Ureter (tissue), 1 donor: Measurements from ENCODE around the gene LMBR1L. TPM values are rescaled to one million over a fixed set of nuclear protein-coding genes. Genes with fewer than 3 reads are reported as not detected.
"Not testable (repeated sequence)": the region's sequence is repeated elsewhere in the genome, so short reads cannot be mapped to it uniquely, and the experiment has no call there.

Experiments
- DNase-seq: peaks from one replicate; pipeline ENCODE4 v3.0.0-alpha.2; 2020; ENCODE audit warnings: low spot score
- total RNA-seq: library from RNA; stranded (reverse); gene quantifications from one replicate; pipeline ENCODE4 v1.2.4, GENCODE V29; 2023
- donor health status: DM: yes; HTN: yes; CAD: no.

The LMBR1L gene
- total RNA-seq, 1 donor from 2014 or later, result 85.7 TPM

GRCh38 chr12:49086116-49086515 lies 24.5 kb downstream of the LMBR1L start:
- no peak for DNase-seq

DNA sequence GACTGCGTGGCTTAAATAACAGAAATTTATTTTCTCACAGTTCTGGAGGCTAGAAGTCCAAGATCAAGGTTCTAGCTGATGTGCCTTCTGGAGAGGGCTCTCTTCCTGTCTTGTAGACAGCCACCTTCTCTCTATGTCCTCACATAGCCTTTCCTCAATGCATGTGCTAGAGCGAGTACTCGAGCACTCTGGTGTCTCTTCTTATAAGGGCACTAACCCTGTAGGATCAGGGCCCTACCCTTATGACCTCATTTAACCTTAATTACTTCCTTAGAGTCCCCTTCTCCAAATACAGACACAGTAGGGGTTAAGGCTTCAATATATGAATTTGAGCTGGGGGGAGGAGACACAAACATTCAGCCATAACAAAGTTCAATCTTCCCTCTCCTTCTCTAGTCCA lies 26.2 kb downstream of the LMBR1L start:
- DNase-seq, result no peak

DNA sequence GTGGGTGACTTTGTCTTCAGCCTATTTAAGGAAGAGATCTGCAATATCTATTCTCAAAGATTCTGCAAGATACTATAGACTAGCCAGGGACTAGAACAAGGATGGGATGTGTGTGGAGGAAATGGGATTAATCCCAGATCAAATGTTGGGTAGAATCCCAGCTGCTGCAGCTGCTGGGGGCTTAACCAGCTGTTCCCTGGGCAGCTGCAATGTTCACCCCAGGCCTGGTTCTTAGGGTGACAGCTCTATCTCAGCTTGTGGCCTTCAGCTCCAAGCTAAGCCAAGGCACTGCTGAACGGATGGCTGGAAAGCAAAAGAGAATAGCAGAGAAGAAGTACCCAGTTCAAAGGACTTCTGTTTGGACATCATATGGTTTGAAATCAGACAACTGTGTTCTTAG lies 30.9 kb downstream of the LMBR1L start:
- DNase-seq, result no peak

- DNase-seq, result no peak
Measured at GRCh38 chr12:49070971-49071370, 39.7 kb downstream of the LMBR1L start.

- DNase-seq, result peak; percentile 98
Measured at GRCh38 chr12:49069507-49070346, 40.9 kb downstream of the LMBR1L start, which contains the start of gene RHEBL1. Gene RHEBL1 (minus strand): TSS chr12:49069979. CDS start chr12:49069785, 194 bp downstream.

GRCh38 chr12:49068879-49069506 lies 41.7 kb downstream of the LMBR1L start:
- DNase-seq, result no peak

DNA sequence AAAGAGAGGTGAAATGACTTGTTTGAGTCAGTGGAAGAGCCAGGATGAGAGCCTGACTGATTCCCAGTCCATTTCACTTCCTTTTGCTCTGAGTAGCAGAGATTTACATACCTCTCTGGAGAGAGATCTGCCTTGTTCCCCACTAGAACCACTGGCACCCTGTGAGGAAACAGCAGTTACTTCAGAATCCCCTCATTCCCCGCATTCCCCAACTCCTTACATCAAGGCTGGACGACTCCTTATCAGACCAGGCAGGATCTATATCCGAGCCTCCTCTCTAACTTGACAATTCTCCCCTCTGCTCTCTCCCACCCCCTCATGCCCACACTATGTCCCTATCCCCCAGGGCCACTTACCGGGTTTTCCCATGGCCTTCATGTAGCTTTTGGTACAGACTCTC lies 44.5 kb downstream of the LMBR1L start:
- DNase-seq, result no peak

GRCh38 chr12:49064767-49065152 lies 45.9 kb downstream of the LMBR1L start:
- no peak for DNase-seq

DNA sequence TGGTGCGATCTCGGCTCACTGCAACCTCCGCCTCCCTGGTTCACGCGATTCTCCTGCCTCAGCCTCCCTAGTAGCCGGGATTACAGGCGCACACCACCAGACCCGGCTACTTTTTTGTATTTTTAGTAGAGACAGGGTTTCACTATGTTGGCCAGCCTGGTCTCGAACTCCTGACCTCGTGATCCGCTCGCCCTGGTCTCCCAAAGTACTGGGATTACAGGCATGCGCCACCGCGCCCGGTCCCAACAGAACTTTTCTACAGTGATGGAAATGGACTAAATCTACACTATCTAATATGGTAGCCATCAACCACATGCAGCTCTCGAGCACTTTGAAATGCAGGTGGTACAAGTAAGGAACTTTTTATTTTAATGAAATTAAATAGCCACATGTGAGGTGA lies 48.7 kb downstream of the LMBR1L start:
- DNase-seq, result not testable (repeated sequence)

GRCh38 chr12:49061157-49061650 lies 49.4 kb downstream of the LMBR1L start:
- no peak for DNase-seq

- peak; percentile 92 for DNase-seq
Measured at GRCh38 chr12:49060237-49061156, 50.1 kb downstream of the LMBR1L start, which contains the start of gene KMT2D. Gene KMT2D (minus strand): TSS chr12:49060794. CDS start chr12:49055324, 5,470 bp downstream.

GRCh38 chr12:49059299-49060171 lies 51.1 kb downstream of the LMBR1L start:
- DNase-seq, result no peak

- DNase-seq, result no peak
Measured at GRCh38 chr12:49059045-49059298, 51.7 kb downstream of the LMBR1L start.

DNA sequence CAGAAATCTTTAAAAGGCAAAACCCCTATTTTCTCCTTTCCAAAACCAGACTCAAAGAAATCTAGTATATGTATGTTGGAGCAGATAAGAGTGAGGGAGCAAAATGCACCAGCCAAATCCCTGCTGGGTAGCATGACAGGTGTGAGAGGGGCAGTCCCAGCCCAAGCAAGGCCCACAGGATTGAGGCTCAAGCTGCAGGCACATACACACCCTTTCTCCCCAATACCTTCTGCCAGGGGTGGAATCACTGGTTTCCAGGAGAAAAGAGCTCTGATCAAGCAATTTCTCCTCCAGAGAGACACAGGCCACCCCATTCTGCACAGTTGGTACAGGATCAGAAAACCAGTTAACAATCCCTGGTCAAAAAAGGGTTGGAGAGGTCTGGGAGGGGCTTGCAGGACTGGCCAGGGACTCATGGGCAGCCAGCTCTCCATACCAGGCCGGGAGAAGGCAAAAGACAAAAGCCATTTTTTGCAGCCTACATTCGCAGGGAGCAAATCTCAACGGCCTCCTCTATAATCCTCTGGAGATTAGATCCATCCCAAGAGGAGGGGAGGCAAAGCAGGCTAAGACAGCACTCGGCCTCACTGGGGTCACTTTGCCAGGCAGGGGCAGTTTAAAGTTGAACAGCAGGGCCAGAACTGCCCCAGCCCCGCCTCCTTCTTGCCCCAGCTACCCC lies 52.1 kb downstream of the LMBR1L start:
- DNase-seq, result no peak

DNA sequence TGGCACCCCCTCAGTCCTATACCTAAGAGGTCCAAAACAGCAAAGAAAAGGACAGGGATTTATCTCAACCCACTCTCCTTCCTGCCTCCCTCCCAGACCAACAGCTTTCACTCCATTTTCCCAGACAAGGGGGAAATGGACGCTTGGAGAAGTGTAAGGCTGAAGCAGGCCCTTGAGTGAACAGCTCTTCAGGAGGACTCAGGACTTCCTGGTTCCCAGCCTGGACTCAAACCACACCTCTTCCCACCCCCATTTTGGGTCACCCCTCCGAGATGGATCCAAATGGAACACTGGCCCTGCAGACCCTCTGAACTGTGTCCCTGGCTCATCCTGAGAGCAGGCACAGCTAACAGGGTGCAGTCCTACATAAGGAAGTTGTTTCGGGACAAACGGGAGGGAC lies 52.8 kb downstream of the LMBR1L start:
- no peak for DNase-seq

DNA sequence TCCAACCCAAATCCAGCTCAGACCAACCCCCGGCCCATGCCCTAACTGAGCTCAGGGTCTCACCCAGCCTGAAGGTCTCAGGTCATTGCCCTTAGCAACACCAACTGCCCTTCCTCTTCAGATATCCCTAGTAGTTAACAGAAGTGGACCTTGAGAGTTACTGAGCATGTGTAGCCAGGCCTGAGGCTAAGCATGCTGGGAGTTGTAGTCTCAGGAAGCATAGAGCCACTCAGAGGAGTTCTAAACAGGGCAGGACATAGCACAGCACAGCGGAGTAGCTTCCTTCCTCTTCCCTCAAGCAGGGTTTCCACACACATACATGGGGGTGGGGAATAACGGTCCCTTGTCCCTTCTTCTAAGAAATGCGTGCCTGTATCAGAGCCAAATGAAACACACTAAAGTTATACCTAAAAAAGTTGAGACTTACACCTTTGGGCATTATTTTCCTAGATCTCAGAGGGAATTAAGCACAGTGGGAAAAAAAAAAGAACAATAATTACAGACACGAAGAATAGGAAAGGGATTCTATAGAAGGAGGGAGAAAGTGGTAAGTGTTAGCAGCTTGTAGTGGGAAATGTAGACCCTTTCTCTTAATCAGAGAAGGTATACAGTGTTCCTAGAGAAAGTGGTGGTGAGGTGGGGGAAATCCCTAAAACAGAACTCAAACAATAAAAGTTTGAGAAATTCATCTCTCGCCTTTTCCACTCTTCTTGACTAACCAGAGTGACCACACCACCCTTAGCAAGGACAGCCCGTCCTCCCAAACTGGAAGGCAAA lies 54.5 kb downstream of the LMBR1L start:
- no peak for DNase-seq

- no peak for DNase-seq
Measured at GRCh38 chr12:49055092-49055491, 55.6 kb downstream of the LMBR1L start.

GRCh38 chr12:49054524-49054923 lies 56.1 kb downstream of the LMBR1L start:
- no peak for DNase-seq

DNA sequence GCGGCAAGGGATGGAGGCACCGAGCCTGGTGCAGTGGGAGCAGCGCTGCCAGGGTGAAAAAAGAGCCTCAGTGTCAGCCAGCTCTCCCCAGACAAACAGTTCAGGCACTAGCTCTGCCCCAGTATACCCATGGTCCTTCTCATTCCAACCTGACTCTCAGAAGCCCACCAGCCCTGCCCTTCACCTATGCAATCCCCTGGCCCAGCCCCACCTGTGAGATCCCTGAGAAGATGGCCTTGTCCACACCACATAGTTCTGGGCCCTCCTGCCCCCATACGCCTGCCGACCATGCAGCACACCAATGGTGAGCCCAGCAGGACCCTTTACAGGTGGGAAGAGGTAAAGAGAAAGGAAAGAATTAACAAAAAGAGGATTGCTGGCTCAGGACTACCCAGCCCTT lies 56.6 kb downstream of the LMBR1L start:
- no peak for DNase-seq
